Measurements from ENCODE around the gene RSPRY1. TPM values are rescaled to one million over a fixed set of nuclear protein-coding genes. Genes with fewer than 3 reads are reported as not detected.
"Not testable (repeated sequence)": the region's sequence is repeated elsewhere in the genome, so short reads cannot be mapped to it uniquely, and the experiment has no call there.

Gene RSPRY1
- total RNA-seq, 4 donors from 2014 or later, result 22.7 to 40.6 (median 28.9) TPM

DNA sequence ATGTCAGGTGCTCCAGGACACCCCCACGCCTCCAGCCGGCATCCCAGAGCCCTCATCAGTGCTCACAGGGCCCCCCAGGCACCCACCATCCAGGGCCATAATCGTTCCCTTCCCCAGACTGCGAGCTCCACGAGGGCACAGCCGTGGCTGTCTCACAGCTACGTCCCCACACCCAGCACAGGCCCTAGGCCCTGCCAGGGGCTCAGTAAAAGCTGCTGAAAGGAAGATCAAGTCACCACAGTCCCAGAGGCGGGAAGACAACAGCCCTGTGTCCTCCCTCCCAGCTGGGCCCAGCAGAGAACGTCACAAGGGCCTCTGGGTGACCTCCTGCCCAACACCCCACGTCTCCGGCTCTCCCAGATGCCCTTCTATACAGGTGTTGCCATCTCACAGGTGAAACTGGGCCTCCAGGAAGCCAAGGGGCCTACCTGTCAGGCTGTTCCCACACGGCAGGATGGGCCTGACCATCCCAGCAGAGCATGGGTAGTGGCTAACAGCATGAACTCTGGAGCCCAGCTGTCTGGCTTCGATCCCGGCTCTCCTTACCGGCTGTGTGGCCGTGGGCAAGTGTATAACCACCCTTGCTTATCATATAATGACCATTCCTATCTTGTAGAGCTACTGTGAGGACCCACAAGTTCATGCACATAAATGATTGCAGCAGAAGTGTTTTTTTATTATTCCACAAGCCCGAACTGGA lies 76.9 kb downstream of the RSPRY1 start:
- TF ChIP-seq CTCF (IDR thresholded peaks at IDR 0.05), result no peak
- no peak for DNase-seq (ENCODE audit: low spot score)
- ATAC-seq (ENCODE audit: low FRiP score), result no peak

GRCh38 chr16:57263541-57264351 lies 77.6 kb downstream of the RSPRY1 start:
- no peak for TF ChIP-seq CTCF (IDR thresholded peaks at IDR 0.05)
- ATAC-seq (ENCODE audit: low FRiP score) (no peak), DNase-seq (ENCODE audit: low spot score) (no peak)

GRCh38 chr16:57264381-57264780 lies 78.3 kb downstream of the RSPRY1 start:
- ATAC-seq (ENCODE audit: low FRiP score) (no peak), DNase-seq (ENCODE audit: low spot score) (no peak)
- no peak for TF ChIP-seq CTCF (IDR thresholded peaks at IDR 0.05)

- ATAC-seq (ENCODE audit: low FRiP score) (no peak), DNase-seq (ENCODE audit: low spot score) (no peak)
- TF ChIP-seq CTCF (IDR thresholded peaks at IDR 0.05), result no peak
Observed at GRCh38 chr16:57264950-57265371, 78.8 kb downstream of the RSPRY1 start.

GRCh38 chr16:57265850-57266530 lies 79.9 kb downstream of the RSPRY1 start:
- ATAC-seq (ENCODE audit: low FRiP score) (peak; percentile 63), DNase-seq (ENCODE audit: low spot score) (no peak)
- no peak for TF ChIP-seq CTCF (IDR thresholded peaks at IDR 0.05)

GRCh38 chr16:57266531-57267260 lies 80.6 kb downstream of the RSPRY1 start:
- TF ChIP-seq CTCF (IDR thresholded peaks at IDR 0.05), result no peak
- DNase-seq (ENCODE audit: low spot score) (no peak), ATAC-seq (ENCODE audit: low FRiP score) (peak; percentile 15)

DNA sequence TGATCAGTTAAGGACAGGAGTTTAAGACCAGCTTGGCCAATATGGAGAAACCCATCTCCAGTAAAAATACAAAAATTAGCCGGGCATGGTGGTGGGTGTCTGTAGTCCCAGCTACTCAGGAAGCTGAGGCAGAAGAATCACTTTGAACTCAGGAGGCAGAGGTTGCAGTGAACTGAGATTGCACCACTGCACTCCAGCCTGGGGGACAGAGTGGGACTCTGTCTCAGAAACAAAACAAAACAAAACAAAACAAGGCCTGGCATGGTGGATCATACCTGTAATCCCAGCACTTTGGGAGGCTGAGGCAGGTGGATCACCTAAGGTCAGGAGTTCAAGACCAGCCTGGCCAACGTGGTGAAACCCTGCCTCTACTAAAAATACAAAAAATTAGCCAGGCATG lies 81.2 kb downstream of the RSPRY1 start:
- not testable (repeated sequence) for DNase-seq (ENCODE audit: low spot score); ATAC-seq (ENCODE audit: low FRiP score)

All from omental fat pad (tissue), 4 donors.